GM12865 (cell line): ENCODE measurements around the gene PPP1CA.

Experiments used
- DNase-seq: peaks from one replicate; pipeline ENCODE4 v3.0.0; 2010; ENCODE audit warnings: low read depth
- H3K4me3 ChIP-seq: 2 replicates; pipeline ENCODE4 v1.5.1; 2011; ENCODE audit warnings: mild to moderate bottlenecking, low read depth, low read length, control low read depth
- CTCF ChIP-seq: IDR thresholded peaks from 2 replicates; pipeline ENCODE4 v1.5.1; 2011; ENCODE audit warnings: low read length, control low read depth, low read depth, inconsistent platforms; ENCODE audit not compliant: insufficient read depth; ENCODE audit errors: missing control alignments

PPP1CA gene

GRCh38 chr11:67433536-67434394 lies 32.1 kb upstream of the PPP1CA start:
- TF ChIP-seq CTCF, result no peak
- peak; percentile 37 for DNase-seq
- H3K4me3 ChIP-seq, result no peak overlapping the region; the same call in 1 of the 2 replicates

GRCh38 chr11:67432655-67433349 lies 31.1 kb upstream of the PPP1CA start:
- H3K4me3 ChIP-seq, result no peak overlapping the region
- no peak for TF ChIP-seq CTCF
- no peak for DNase-seq

GRCh38 chr11:67431346-67432249 lies 29.9 kb upstream of the PPP1CA start:
- DNase-seq, result no peak
- no peak overlapping the region for H3K4me3 ChIP-seq
- TF ChIP-seq CTCF, result no peak

GRCh38 chr11:67429722-67430121 lies 28.1 kb upstream of the PPP1CA start:
- no peak overlapping the region for H3K4me3 ChIP-seq
- no peak for DNase-seq
- TF ChIP-seq CTCF, result no peak

GRCh38 chr11:67429038-67429668 lies 27.5 kb upstream of the PPP1CA start:
- no peak for DNase-seq
- TF ChIP-seq CTCF, result no peak

More at GRCh38 chr11:67429038-67429668, 27.5 kb upstream of the PPP1CA start:
- H3K4me3 ChIP-seq, result peak overlapping the region; percentile 91
